ENCODE results near the gene SMPD3. TPM values are rescaled to one million over a fixed set of nuclear protein-coding genes. Genes with fewer than 3 reads are reported as not detected.
"Not testable (repeated sequence)": the region's sequence is repeated elsewhere in the genome, so short reads cannot be mapped to it uniquely, and the experiment has no call there.

Gene SMPD3
- total RNA-seq, result 1 to 10 TPM in 1 of 2 donors, under 1 TPM in 1; 0.79 to 2.3 TPM
- polyA plus RNA-seq (ENCODE audit: insufficient read length in 6 of 6), result 1 to 10 TPM; 2.6 to 3.7 (median 3.2) TPM
- long read RNA-seq, donor 1, result 0 reads
- long read RNA-seq, donor 2, result 0 reads
- long read RNA-seq, donor 3, result 0 reads
- long read RNA-seq, donor 4, result 0 reads
- long read RNA-seq, donor 5, result 0 reads
- long read RNA-seq, donor 6, result 0 reads
- long read RNA-seq, donor 7, result 0 reads
- long read RNA-seq, donor 8, full-length matches to known transcripts, result 1 of 1 reads
- long read RNA-seq, donor 8, partial matches to known transcripts, result 0 of 1 reads
- long read RNA-seq, donor 8, other reads (novel, unspliced or antisense), result 0 of 1 reads
- long read RNA-seq, donor 9, result 0 reads
- long read RNA-seq, donor 10, result 0 reads
- long read RNA-seq, donor 11, result 0 reads
- long read RNA-seq, donor 12, result 0 reads

GRCh38 chr16:68448360-68448970 lies at the start of gene SMPD3:
Gene SMPD3, minus strand, starts transcription at chr16:68448508. Its CDS starts 76,327 bp downstream, at chr16:68372181.
- DNase-seq, result peak; percentile 95 to 98 (median 97)
- no peaks in the 10 kb centered on the region for H3K36me3 ChIP-seq
- no peaks in the 10 kb centered on the region for H3K9me3 ChIP-seq
- no peak for TF ChIP-seq CTCF (IDR thresholded peaks at IDR 0.05)
- peaks cover 15 to 26% of the 10 kb centered on the region in 2 donors for H3K4me1 ChIP-seq
- ATAC-seq, result peak; percentile 99
- peaks cover 8 to 55% of the 10 kb centered on the region in 2 donors for H3K27me3 ChIP-seq
- peak within 1 kb of the TSS; percentile 16 to 53 for H3K4me3 ChIP-seq
- intact Hi-C loops (cut with DNase I), result loop anchor here in 1 of 2 donors (10.0 kb wide), 1 partner anchor 56 kb away; no protein-coding TSS in a partner anchor
- H3K27ac ChIP-seq, result no peak within 1 kb of the TSS

GRCh38 chr16:68496689-68497088 lies 48.4 kb upstream of the SMPD3 start:
- intact Hi-C loops (cut with DNase I), result no loop called here

DNA sequence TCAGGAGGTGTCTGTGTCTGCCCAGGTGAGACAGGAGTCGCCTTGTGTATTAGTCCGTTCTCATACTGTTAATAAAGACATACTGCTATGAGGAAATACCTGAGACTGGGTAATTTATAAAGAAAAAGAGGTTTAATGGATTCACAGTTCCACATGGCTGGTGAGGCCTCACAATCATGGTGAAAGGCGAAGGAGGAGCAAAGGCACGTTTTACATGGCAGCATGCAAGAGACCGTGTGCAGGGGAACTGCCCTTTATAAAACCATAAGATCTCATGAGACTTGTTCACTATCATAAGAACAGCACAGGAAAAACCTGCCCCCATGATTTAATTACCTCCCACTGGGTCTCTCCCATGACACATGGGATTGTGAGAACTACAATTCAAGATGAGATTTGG lies 46.0 kb upstream of the SMPD3 start:
- H3K9me3 ChIP-seq; DNase-seq; ATAC-seq; intact Hi-C loops (cut with DNase I); H3K4me3 ChIP-seq; H3K36me3 ChIP-seq; H3K27ac ChIP-seq; H3K27me3 ChIP-seq; H3K4me1 ChIP-seq: not testable (repeated sequence)

More at GRCh38 chr16:68496689-68497088, 48.4 kb upstream of the SMPD3 start:
- Histone ChIP-seq H3K9me3 (no peaks in the 10 kb centered on the region), H3K27me3 (no peaks in the 10 kb centered on the region), H3K36me3 (no peaks in the 10 kb centered on the region), H3K4me3 (no peak overlapping the region), H3K4me1 (no peaks in the 10 kb centered on the region), H3K27ac (no peak overlapping the region)
- ATAC-seq (no peak), DNase-seq (no peak)
- TF ChIP-seq CTCF (IDR thresholded peaks at IDR 0.05), result no peak

DNA sequence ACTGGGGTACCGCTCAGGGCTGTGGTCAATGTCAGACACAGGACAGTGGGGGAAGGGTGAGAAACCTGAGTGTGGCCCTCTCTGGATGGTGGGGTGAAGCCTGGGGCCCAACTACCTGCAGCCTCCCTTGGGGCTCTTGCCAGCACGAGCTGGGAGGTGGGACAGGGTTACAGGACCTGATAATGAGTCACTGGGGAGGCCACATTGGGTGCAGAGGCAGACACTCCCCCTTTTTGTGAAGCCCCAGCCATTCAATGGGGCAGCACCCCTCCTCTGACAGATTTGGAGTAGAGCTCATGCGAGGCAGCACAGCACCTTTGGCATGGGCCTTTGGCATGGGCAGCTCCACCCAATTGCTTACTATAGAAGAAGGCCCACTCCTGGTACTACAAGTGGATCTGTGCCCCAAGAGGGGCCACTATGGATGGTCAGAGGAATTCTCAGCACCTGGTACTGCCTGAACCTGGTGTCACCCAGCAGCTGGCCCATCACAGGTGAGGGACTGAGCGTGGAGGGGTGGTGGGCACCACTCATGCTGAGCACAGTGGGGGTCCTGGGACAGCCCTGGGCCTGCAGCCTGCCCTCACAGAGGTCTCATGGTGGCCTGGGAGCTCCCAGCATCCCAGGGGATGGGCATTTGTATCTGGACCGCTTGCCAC lies 45.2 kb upstream of the SMPD3 start:
- Histone ChIP-seq H3K4me1 (no peaks in the 10 kb centered on the region), H3K27ac (no peak overlapping the region), H3K9me3 (no peaks in the 10 kb centered on the region), H3K27me3 (no peaks in the 10 kb centered on the region), H3K4me3 (no peak overlapping the region), H3K36me3 (no peaks in the 10 kb centered on the region)
- ATAC-seq (no peak), DNase-seq (no peak)
- no peak for TF ChIP-seq CTCF (IDR thresholded peaks at IDR 0.05)
- intact Hi-C loops (cut with DNase I), result no loop called here

DNA sequence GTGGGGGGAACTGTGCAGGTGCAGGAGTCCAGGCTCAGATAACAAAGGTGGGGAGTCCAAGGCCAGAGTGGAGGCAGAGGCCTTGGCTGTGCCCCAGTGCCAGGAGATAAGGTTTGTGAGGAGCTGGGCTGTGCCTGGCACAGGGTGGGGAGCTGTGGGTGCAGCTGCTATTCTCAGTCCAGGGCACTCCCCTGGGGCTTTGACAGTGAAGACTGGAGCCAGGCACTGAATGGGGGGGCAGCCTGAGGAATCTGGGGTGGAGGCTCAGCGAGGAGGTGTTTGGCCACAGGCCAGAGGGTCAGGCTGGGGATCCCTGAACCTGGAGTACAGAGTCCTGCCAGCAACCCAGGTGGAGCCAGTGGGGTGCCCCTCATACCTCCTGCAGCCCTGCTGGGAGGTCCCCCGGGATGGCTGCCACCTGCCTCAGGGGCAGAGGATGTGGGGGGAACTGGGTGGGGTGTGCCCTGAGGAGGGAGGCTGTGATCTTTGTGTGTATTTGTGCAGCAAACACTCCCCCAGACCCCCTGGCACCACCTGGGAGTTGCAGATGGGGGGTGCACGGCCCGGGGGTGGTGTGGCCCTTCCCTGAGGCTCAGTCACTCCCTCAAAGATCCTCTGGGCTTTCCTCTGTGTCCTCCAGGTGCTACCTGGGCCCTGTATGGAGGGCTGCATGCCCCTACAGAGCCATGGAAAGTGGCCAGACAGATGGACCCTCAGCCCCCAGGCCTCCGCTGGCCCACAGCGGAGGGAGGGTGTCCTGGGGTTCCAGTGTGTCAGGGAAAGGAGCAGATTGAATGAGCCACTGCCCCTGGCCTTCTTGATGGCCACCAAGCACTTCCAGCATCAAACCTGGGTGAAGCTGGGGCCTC lies 44.5 kb upstream of the SMPD3 start:
- Histone ChIP-seq H3K36me3 (no peaks in the 10 kb centered on the region), H3K4me1 (no peaks in the 10 kb centered on the region), H3K9me3 (no peaks in the 10 kb centered on the region), H3K4me3 (no peak overlapping the region), H3K27ac (no peak overlapping the region), H3K27me3 (no peaks in the 10 kb centered on the region)
- intact Hi-C loops (cut with DNase I), result no loop called here
- no peak for TF ChIP-seq CTCF (IDR thresholded peaks at IDR 0.05)
- ATAC-seq, result no peak
- no peak for DNase-seq
